Measurements from ENCODE around the gene LACTBL1.

DNA sequence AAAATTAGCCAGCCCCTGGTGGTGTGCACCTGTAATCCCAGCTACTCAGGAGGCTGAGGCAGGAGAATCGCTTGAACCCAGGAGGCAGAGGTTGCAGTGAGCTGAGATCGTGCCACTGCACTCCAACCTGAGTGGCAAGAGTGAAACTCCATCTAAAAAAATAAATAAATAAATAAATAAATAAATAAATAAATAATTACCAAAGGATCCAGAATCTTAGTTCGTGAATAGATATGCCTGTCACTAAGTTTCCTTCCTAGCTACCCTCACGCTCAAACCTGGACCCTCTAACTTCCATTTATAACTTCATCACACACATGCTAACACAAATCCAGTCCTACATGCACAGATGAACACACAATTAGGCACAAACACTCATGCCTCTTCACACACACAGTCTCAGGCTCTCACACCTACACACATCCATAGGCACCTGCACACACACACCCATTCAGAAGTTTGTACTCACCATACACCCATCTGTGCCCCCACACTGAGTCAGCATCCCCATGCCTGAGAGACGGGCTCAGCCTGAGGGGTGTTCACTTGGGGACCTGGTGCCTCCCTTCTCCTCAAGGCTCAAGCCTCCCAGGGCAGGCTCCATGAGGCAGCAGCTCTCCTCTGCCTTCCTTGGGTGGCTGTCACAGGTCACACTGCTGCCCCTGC lies 61.5 kb downstream of the LACTBL1 start:
- TF ChIP-seq CTCF (IDR thresholded peaks at IDR 0.05; ENCODE audit: insufficient read depth, low read length) (no peak), REST (IDR thresholded peaks at IDR 0.05; ENCODE audit: insufficient replicate concordance, low read depth) (no peak), POLR2AphosphoS5 (IDR thresholded peaks at IDR 0.05; ENCODE audit: low read depth) (no peak), GABPA (IDR thresholded peaks at IDR 0.05; ENCODE audit: low read depth) (no peak), SPI1 (IDR thresholded peaks at IDR 0.05; ENCODE audit: borderline replicate concordance, low read depth) (no peak)
